GM12864 (cell line): Measurements from ENCODE around the gene GPC5.
A peak's percentile ranks its signal among the peaks of the same experiment; 100 is the strongest.

Experiments used
- DNase-seq: peaks from one replicate; pipeline ENCODE4 v3.0.0-alpha.2; 2011; ENCODE audit warnings: low read depth
- H3K4me3 ChIP-seq: 2 replicates; pipeline ENCODE4 v1.5.1; 2011; ENCODE audit warnings: mild to moderate bottlenecking, low read depth, low read length, control low read depth
- TF ChIP-seq, protein P1 (sequence below): IDR thresholded peaks from 2 replicates; pipeline ENCODE4 v1.5.1; 2011; ENCODE audit warnings: low read depth, mild to moderate bottlenecking, moderate library complexity, low read length, control low read depth, inconsistent platforms; ENCODE audit errors: missing control alignments

Gene GPC5

GRCh38 chr13:91714855-91715254 lies 316.4 kb downstream of the GPC5 start:
- H3K4me3 ChIP-seq: no peak overlapping the region
- DNase-seq: no peak
- TF ChIP-seq, protein P1, sequence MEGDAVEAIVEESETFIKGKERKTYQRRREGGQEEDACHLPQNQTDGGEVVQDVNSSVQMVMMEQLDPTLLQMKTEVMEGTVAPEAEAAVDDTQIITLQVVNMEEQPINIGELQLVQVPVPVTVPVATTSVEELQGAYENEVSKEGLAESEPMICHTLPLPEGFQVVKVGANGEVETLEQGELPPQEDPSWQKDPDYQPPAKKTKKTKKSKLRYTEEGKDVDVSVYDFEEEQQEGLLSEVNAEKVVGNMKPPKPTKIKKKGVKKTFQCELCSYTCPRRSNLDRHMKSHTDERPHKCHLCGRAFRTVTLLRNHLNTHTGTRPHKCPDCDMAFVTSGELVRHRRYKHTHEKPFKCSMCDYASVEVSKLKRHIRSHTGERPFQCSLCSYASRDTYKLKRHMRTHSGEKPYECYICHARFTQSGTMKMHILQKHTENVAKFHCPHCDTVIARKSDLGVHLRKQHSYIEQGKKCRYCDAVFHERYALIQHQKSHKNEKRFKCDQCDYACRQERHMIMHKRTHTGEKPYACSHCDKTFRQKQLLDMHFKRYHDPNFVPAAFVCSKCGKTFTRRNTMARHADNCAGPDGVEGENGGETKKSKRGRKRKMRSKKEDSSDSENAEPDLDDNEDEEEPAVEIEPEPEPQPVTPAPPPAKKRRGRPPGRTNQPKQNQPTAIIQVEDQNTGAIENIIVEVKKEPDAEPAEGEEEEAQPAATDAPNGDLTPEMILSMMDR: no peak

GRCh38 chr13:91716436-91717065 lies 318.1 kb downstream of the GPC5 start:
- TF ChIP-seq, protein P1: no peak
- no peak for DNase-seq
- H3K4me3 ChIP-seq: no peak overlapping the region

DNA sequence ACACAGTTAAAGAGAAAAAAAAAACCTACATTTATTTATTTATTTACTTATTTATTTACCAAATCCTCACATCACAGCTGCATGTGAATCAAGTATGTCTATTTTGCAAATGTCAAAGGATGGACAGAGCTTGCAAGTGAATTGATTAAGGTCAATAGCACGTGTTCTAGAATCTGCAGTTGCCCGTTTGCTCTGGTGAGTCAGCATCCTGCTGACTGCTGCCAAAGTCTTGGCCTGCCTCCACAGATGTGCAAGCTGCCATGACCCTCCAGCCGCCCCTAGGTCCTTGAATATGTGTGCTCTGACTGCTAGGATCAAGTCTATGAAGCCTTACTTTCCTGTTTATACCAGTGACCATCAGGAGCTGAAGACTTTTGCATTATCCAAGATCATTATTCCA lies 320.6 kb downstream of the GPC5 start:
- H3K4me3 ChIP-seq: no peak overlapping the region
- TF ChIP-seq, protein P1: no peak
- no peak for DNase-seq

GRCh38 chr13:91721413-91721812 lies 323.0 kb downstream of the GPC5 start:
- DNase-seq: no peak
- TF ChIP-seq, protein P1: no peak

DNA sequence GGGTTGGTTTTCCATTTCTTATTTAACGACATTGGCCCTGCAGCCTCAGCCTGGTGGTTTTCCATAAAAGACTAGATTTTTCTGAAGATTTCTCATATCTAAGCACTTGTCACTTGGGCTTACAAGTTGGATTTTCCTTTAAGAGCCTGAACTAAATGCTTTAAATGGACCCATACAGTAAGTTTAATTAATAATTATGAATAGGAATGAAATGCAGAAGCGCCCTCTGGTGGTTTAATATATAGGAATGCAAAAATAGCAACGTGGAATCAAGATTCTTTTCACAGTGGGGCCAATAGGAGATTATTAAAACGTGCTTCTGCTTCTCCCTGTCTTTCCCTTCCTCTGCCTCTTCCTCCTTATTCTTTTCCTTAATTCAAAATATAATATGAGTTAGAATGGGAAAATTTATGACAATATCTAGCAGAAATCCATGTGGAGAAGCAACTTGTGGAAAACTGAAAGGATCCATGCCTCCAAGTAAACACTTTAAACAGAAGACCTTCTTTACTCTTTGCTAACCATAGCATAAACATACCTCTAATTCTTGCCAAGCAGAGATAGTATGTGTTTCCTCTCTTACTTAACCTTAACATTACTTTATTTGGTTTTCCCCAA lies 324.0 kb downstream of the GPC5 start:
- H3K4me3 ChIP-seq: no peak overlapping the region
- TF ChIP-seq, protein P1: peak; percentile 35
- DNase-seq: no peak

More at GRCh38 chr13:91721413-91721812, 323.0 kb downstream of the GPC5 start:
- H3K4me3 ChIP-seq: no peak overlapping the region

GRCh38 chr13:91724591-91724990 lies 326.2 kb downstream of the GPC5 start:
- TF ChIP-seq, protein P1: no peak
- no peak for DNase-seq
- H3K4me3 ChIP-seq: no peak overlapping the region

- TF ChIP-seq, protein P1: no peak
- H3K4me3 ChIP-seq: no peak overlapping the region
- DNase-seq: no peak
Observed at GRCh38 chr13:91725646-91726045, 327.2 kb downstream of the GPC5 start.
